SK-N-SH (cell line): ENCODE data around the gene LGR6. TPM values are rescaled to one million over a fixed set of nuclear protein-coding genes. Genes with fewer than 3 reads are reported as not detected.

ENCODE experiments used
- CTCF ChIA-PET: fragments of 300-600, 350-600 bp; formaldehyde crosslinking; extraction: SDS; loops from one replicate; lab custom pipeline; 2021; lab: Yijun Ruan, JAX
- POLR2A ChIA-PET: fragments of 350-600 bp; sonication (Branson Sonifier 250); formaldehyde crosslinking; extraction: SDS; loops from one replicate; lab custom pipeline; 2020; ENCODE audit warnings: antibody characterized with exemption, inconsistent platforms; lab: Yijun Ruan, JAX
- DNase-seq: peaks from one replicate; pipeline ENCODE4 v3.0.0; 2012
- H2AFZ ChIP-seq: fragments of 200-600 bp; sonication (generic); 2 replicates; pipeline ENCODE4 v1.8.1; 2016; ENCODE audit warnings: antibody characterized with exemption, mild to moderate bottlenecking, low read depth
- H3F3A ChIP-seq: fragments of 200-600 bp; sonication (generic); replicated peaks from 2 replicates; pipeline ENCODE3; 2016; ENCODE audit warnings: antibody characterized with exemption, mild to moderate bottlenecking; ENCODE audit not compliant: insufficient read depth
- H3K27ac ChIP-seq, 2 experiments: fragments of 200-500 bp in 1 of 2; fragments of 200-600 bp in 1 of 2; sonication (Bioruptor generic) in 1 of 2; sonication (generic), shearing (Covaris generic) in 1 of 2; 2 replicates each; pipeline versions ENCODE4 v1.5.1 to v1.6.1; 2014 to 2016; ENCODE audit warnings: low read depth in 2 of 2, inconsistent platforms in 1 of 2, low read length in 1 of 2, mild to moderate bottlenecking in 1 of 2, mixed read lengths in 1 of 2
- H3K27me3 ChIP-seq: fragments of 200-600 bp; sonication (generic), shearing (Covaris generic); 2 replicates; pipeline ENCODE4 v1.6.1; 2016; ENCODE audit warnings: mixed run types; ENCODE audit not compliant: insufficient read depth
- H3K36me3 ChIP-seq, 2 experiments: fragments of 200-500 bp in 1 of 2; fragments of 200-600 bp in 1 of 2; sonication (Bioruptor generic) in 1 of 2; sonication (generic) in 1 of 2; replicated peaks in 1 of 2; 2 replicates each; pipeline versions ENCODE3 to v1.5.1; 2014 to 2016; ENCODE audit warnings: low read length in 1 of 2, mild to moderate bottlenecking in 1 of 2; ENCODE audit not compliant: insufficient read depth in 2 of 2, control insufficient read depth in 1 of 2
- H3K4me1 ChIP-seq, 2 experiments: fragments of 200-500 bp in 1 of 2; fragments of 200-600 bp in 1 of 2; sonication (Bioruptor generic) in 1 of 2; sonication (generic), shearing (Covaris generic) in 1 of 2; 2 replicates each; pipeline versions ENCODE4 v1.5.1 to v1.6.1; 2014 to 2016; ENCODE audit warnings: low read depth in 1 of 2, low read length in 1 of 2, mixed run types in 1 of 2; ENCODE audit not compliant: insufficient read depth in 2 of 2, control insufficient read depth in 1 of 2
- H3K4me2 ChIP-seq: fragments of 200-600 bp; sonication (generic), shearing (Covaris generic); 2 replicates; pipeline ENCODE4 v1.6.1; 2017; ENCODE audit warnings: mixed run types
- H3K4me3 ChIP-seq, 2 experiments: fragments of 200-500 bp in 1 of 2; fragments of 200-600 bp in 1 of 2; sonication (Bioruptor generic) in 1 of 2; sonication (generic), shearing (Covaris generic) in 1 of 2; 2 replicates each; pipeline versions ENCODE4 v1.5.1 to v1.8.1; 2014 to 2016; ENCODE audit warnings: low read depth in 2 of 2, inconsistent platforms in 1 of 2, low read length in 1 of 2, mild to moderate bottlenecking in 1 of 2, mixed read lengths in 1 of 2, moderate library complexity in 1 of 2
- H3K79me2 ChIP-seq: fragments of 200-600 bp; sonication (generic); 2 replicates; pipeline ENCODE4 v1.8.1; 2017; ENCODE audit warnings: mild to moderate bottlenecking; ENCODE audit not compliant: insufficient read depth
- H3K9ac ChIP-seq: fragments of 200-600 bp; sonication (generic); 2 replicates; pipeline ENCODE4 v1.6.1; 2017; ENCODE audit warnings: mixed run types
- H3K9me2 ChIP-seq: fragments of 200-600 bp; sonication (generic); 2 replicates; pipeline ENCODE4 v1.6.1; 2017; ENCODE audit warnings: mixed run types
- H3K9me3 ChIP-seq: fragments of 200-600 bp; sonication (generic); 2 replicates; pipeline ENCODE4 v1.6.1; 2017; ENCODE audit warnings: mixed run types, mild to moderate bottlenecking, moderate library complexity
- H4K20me1 ChIP-seq: fragments of 200-600 bp; sonication (generic); 2 replicates; pipeline ENCODE4 v1.6.1; 2017; ENCODE audit warnings: mild to moderate bottlenecking, mixed run types; ENCODE audit not compliant: insufficient read depth
- CHD2 ChIP-seq: fragments of 150-350 bp; IDR thresholded peaks from 2 replicates; pipeline ENCODE4 v1.6.1; 2018; ENCODE audit warnings: low read length; ENCODE audit not compliant: partially characterized antibody
- FOXM1 ChIP-seq: IDR thresholded peaks from 2 replicates; pipeline ENCODE4 v1.4.0; 2012; ENCODE audit warnings: low read depth, mild to moderate bottlenecking
- GABPA ChIP-seq: IDR thresholded peaks from 2 replicates; pipeline ENCODE4 v1.4.0; 2012; ENCODE audit warnings: low read depth, mild to moderate bottlenecking
- GATA2 ChIP-seq: sonication (generic); formaldehyde crosslinking; IDR thresholded peaks from 2 replicates; pipeline ENCODE4 v1.5.0; 2020; ENCODE audit warnings: mild to moderate bottlenecking, missing genetic modification reagents
- JUND ChIP-seq: IDR thresholded peaks from 2 replicates; pipeline ENCODE4 v1.4.0; 2012
- MXI1 ChIP-seq: IDR thresholded peaks from 2 replicates; pipeline ENCODE4 v1.6.1; 2012; ENCODE audit warnings: mild to moderate bottlenecking, low read depth, low read length, improper control_type of control experiment
- NFIC ChIP-seq: IDR thresholded peaks from 2 replicates; pipeline ENCODE4 v1.4.0; 2012; ENCODE audit warnings: borderline replicate concordance
- RFX5 ChIP-seq: IDR thresholded peaks from 2 replicates; pipeline ENCODE4 v1.6.1; 2012; ENCODE audit warnings: mild to moderate bottlenecking, improper control_type of control experiment, low read length
- SIN3A ChIP-seq: IDR thresholded peaks from 2 replicates; pipeline ENCODE4 v1.6.1; 2012; ENCODE audit warnings: low read depth, mild to moderate bottlenecking, low read length, moderate library complexity, borderline replicate concordance
- TAF1 ChIP-seq: IDR thresholded peaks from 2 replicates; pipeline ENCODE4 v1.6.1; 2012; ENCODE audit warnings: low read depth, mild to moderate bottlenecking, low read length, moderate library complexity, borderline replicate concordance
- USF2 ChIP-seq: fragments of 150-350 bp; IDR thresholded peaks from 2 replicates; pipeline ENCODE4 v1.6.1; 2017; ENCODE audit warnings: antibody characterized with exemption, low read length, low read depth, borderline replicate concordance
- WGBS: methylation state at CpG from one replicate; pipeline ENCODE4 v1.1.6; 2017; ENCODE audit warnings: low lambda C conversion rate; 5-methylcytosine and 5-hydroxymethylcytosine counted together
- polyA plus RNA-seq, 3 experiments: library from polyadenylated mRNA; depleted of rRNA; stranded (reverse); fragments of >200 nt; gene quantifications; 2 replicates each; pipeline ENCODE4 v1.2.3, GENCODE V29; 2012
- TF ChIP-seq, protein P1 (sequence below): IDR thresholded peaks from 2 replicates; pipeline ENCODE4; 2012
- TF ChIP-seq, protein P2 (sequence below): IDR thresholded peaks from 2 replicates; pipeline ENCODE4 v1.6.1; 2012; ENCODE audit warnings: mild to moderate bottlenecking, low read depth, low read length, moderate library complexity
- TF ChIP-seq, protein P3 (sequence below): IDR thresholded peaks from 2 replicates; pipeline ENCODE4 v1.4.0; 2012; ENCODE audit warnings: low read depth, borderline replicate concordance

Gene LGR6
- polyA plus RNA-seq, 1 of the 3 experiments (the other 2 are of a cell fraction): 0.03 TPM

DNA sequence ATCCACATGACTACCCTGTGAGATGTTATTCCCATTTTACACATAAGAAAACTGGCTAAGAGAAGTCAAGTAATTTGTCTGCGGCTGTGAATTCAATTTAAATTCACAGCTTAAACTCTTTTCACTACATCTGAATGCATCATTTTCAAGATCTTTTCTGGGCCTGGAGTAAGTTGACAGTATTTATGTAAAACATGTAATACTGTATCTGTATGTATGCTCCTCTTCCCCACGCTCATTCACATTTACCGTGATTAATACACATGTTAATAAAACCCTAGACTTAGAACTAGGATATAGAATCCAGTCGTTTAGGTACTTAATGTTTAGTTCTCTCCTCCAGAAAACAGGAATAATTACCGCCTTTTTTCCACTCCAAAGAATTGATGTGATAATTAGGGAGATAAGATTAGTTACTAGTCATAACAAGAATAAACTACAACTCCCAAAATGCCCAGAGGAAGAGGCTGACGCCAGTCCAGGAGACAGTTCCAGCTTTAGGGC lies 154.5 kb downstream of the LGR6 start:
- Histone ChIP-seq H3K4me1 (peaks cover 5 to 8% of the 10 kb centered on the region in 2 experiments; a peak in 3 of 4 replicates), H2AFZ (0 out of 2 replicates have a peak overlapping the region, but pooled peaks have one; percentile 12), H4K20me1 (no peaks in the 10 kb centered on the region), H3K4me3 (no peak overlapping the region), H3K27ac (no peak overlapping the region), H3K9me2 (no peaks in the 10 kb centered on the region), H3F3A (no peaks in the 10 kb centered on the region), H3K9ac (no peak overlapping the region), H3K4me2 (no peak overlapping the region), H3K36me3 (no peaks in the 10 kb centered on the region), H3K27me3 (no peaks in the 10 kb centered on the region), H3K9me3 (no peaks in the 10 kb centered on the region), H3K79me2 (peaks cover 31% of the 10 kb centered on the region)
- 49% methylated on average over 6 of the region's 6 CpGs for WGBS
- ChIA-PET CTCF (interaction anchor here (1.3 to 1.5 kb wide), 2 partner anchors 252 to 372 kb away, joined by 4 to 6 read pairs; no protein-coding TSS in a partner anchor), POLR2A (interaction anchor here (0.5 kb wide), 1 partner anchor 350 kb away, joined by 3 read pairs; no protein-coding TSS in a partner anchor)
- DNase-seq: no peak
- peak; percentile 80 for TF ChIP-seq GABPA
- 0 out of 2 replicates have a peak, but pooled peaks have one; percentile 0 for TF ChIP-seq MXI1
- TF ChIP-seq NFIC: peak; percentile 17; the same call in 1 of the 2 replicates
- no peak for TF ChIP-seq GATA2 (CRISPR knock-in tag)
- TF ChIP-seq USF2: no peak
- no peak for TF ChIP-seq SIN3A
- no peak for TF ChIP-seq RFX5
- TF ChIP-seq, protein P1, sequence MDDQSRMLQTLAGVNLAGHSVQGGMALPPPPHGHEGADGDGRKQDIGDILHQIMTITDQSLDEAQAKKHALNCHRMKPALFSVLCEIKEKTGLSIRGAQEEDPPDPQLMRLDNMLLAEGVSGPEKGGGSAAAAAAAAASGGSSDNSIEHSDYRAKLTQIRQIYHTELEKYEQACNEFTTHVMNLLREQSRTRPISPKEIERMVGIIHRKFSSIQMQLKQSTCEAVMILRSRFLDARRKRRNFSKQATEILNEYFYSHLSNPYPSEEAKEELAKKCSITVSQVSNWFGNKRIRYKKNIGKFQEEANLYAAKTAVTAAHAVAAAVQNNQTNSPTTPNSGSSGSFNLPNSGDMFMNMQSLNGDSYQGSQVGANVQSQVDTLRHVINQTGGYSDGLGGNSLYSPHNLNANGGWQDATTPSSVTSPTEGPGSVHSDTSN: 0 out of 2 replicates have a peak, but pooled peaks have one; percentile 5

DNA sequence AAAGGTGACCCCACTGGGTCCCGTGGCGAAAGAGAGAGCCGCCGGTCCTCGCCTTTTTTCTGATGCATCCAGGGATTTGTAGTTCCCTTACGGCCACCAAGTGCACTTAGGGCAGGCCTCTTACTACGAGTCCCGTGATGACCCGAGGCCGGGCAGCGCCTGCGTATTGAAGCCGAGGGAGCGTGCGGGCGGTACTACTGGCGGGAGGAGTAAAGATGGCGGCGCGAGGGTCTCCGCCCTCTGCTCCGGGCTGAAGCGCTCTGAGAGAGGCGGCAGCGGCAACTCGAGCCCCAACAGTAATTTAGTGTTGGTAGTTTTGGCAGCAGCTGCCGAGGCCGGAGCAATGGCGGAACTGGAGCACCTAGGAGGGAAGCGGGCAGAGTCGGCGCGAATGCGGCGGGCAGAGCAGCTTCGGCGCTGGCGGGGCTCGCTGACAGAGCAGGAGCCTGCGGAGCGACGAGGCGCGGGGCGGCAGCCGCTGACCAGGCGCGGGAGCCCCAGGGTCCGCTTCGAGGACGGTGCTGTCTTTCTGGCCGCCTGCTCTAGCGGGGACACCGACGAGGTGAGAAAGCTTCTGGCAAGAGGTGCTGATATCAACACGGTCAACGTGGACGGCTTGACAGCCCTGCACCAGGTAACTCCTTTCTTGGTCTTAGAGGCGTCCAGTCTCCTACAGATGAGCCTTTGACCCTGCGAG lies 155.1 kb downstream of the LGR6 start, which contains the start of gene PPP1R12B:
Gene PPP1R12B (plus strand): TSS at position 191 of the 697 bp plus-strand sequence. CDS start 153 bp downstream, at position 344.
- Histone ChIP-seq H3K4me2 (peak within 1 kb of the TSS; percentile 92), H3K4me1 (peaks cover 5 to 8% of the 10 kb centered on the region in 2 experiments; a peak in 3 of 4 replicates), H3K27ac (peak within 1 kb of the TSS; percentile 76 to 85), H3K36me3 (no peaks in the 10 kb centered on the region), H3K9ac (peak within 1 kb of the TSS; percentile 77), H4K20me1 (no peaks in the 10 kb centered on the region), H3K9me2 (no peaks in the 10 kb centered on the region), H3K4me3 (peak within 1 kb of the TSS; percentile 86 to 99), H3F3A (no peaks in the 10 kb centered on the region), H3K9me3 (no peaks in the 10 kb centered on the region), H2AFZ (peak within 1 kb of the TSS; percentile 86), H3K79me2 (peaks cover 37% of the 10 kb centered on the region), H3K27me3 (no peaks in the 10 kb centered on the region)
- WGBS: 0% methylated on average over 24 of the region's 60 CpGs
- ChIA-PET CTCF (interaction anchor here (0.9 to 1.9 kb wide), 4 partner anchors 19 to 371 kb away, joined by 3 to 6 read pairs (median 5); no protein-coding TSS in a partner anchor), POLR2A (interaction anchor here (0.5 to 0.7 kb wide), 2 partner anchors 146 to 350 kb away, joined by 3 read pairs; no protein-coding TSS in a partner anchor)
- DNase-seq: peak; percentile 89
- TF ChIP-seq FOXM1 (no peak), JUND (no peak), TAF1 (peak; percentile 93), CHD2 (peak; percentile 96), GATA2 (CRISPR knock-in tag) (peak; percentile 5; the same call in 1 of the 2 replicates)
- TF ChIP-seq, protein P1: no peak
- TF ChIP-seq, protein P2, sequence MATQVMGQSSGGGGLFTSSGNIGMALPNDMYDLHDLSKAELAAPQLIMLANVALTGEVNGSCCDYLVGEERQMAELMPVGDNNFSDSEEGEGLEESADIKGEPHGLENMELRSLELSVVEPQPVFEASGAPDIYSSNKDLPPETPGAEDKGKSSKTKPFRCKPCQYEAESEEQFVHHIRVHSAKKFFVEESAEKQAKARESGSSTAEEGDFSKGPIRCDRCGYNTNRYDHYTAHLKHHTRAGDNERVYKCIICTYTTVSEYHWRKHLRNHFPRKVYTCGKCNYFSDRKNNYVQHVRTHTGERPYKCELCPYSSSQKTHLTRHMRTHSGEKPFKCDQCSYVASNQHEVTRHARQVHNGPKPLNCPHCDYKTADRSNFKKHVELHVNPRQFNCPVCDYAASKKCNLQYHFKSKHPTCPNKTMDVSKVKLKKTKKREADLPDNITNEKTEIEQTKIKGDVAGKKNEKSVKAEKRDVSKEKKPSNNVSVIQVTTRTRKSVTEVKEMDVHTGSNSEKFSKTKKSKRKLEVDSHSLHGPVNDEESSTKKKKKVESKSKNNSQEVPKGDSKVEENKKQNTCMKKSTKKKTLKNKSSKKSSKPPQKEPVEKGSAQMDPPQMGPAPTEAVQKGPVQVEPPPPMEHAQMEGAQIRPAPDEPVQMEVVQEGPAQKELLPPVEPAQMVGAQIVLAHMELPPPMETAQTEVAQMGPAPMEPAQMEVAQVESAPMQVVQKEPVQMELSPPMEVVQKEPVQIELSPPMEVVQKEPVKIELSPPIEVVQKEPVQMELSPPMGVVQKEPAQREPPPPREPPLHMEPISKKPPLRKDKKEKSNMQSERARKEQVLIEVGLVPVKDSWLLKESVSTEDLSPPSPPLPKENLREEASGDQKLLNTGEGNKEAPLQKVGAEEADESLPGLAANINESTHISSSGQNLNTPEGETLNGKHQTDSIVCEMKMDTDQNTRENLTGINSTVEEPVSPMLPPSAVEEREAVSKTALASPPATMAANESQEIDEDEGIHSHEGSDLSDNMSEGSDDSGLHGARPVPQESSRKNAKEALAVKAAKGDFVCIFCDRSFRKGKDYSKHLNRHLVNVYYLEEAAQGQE: peak; percentile 38; the same call in 1 of the 2 replicates
- TF ChIP-seq, protein P3, sequence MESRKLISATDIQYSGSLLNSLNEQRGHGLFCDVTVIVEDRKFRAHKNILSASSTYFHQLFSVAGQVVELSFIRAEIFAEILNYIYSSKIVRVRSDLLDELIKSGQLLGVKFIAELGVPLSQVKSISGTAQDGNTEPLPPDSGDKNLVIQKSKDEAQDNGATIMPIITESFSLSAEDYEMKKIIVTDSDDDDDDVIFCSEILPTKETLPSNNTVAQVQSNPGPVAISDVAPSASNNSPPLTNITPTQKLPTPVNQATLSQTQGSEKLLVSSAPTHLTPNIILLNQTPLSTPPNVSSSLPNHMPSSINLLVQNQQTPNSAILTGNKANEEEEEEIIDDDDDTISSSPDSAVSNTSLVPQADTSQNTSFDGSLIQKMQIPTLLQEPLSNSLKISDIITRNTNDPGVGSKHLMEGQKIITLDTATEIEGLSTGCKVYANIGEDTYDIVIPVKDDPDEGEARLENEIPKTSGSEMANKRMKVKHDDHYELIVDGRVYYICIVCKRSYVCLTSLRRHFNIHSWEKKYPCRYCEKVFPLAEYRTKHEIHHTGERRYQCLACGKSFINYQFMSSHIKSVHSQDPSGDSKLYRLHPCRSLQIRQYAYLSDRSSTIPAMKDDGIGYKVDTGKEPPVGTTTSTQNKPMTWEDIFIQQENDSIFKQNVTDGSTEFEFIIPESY: peak; percentile 89
